Measurements from ENCODE around the gene NCKAP5.

NCKAP5 gene

DNA sequence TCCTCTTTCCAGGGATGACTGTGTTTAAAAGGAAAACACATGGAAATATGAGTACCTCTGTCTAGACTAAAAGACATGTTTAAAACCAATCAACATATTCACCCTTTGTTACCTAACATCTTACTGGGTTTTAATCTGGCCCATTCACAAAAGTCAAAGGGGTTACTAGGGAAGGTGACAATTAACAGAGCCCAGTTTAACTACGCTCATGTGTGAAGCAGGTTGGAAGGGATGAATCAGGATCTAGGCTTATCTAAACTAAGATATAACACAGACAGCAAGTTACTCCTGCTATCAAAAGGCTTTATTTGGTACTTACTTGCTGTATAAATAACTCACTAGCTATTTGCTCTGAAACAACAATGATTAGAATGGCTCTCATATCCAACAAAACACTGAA, 337.0 kb downstream of the NCKAP5 start:
- Histone ChIP-seq H3K36me3 (ENCODE audit: control insufficient read depth in 4 of 4, insufficient read depth in 4 of 4, low read length in 3 of 4) (no peaks in the 10 kb centered on the region), H3K4me1 (ENCODE audit: control extremely low read depth in 1 of 4, control insufficient read depth in 4 of 4, insufficient read depth in 4 of 4, low read length in 3 of 4) (no peaks in the 10 kb centered on the region), H3K9me3 (ENCODE audit: control extremely low read depth in 1 of 5, control insufficient read depth in 4 of 5, insufficient read depth in 2 of 5, low read depth in 1 of 5, low read length in 4 of 5) (no peaks in the 10 kb centered on the region), H3K27ac (ENCODE audit: insufficient read depth in 1 of 2, low read depth in 1 of 2, low read length in 2 of 2, poor library complexity in 1 of 2, severe bottlenecking in 2 of 2) (no peak overlapping the region), H3K4me3 (ENCODE audit: control insufficient read depth in 1 of 7, extremely low read depth in 1 of 7, insufficient read depth in 4 of 7, low read depth in 2 of 7, low read length in 6 of 7) (no peak overlapping the region), H3K27me3 (replicated peaks in 2 of 5; ENCODE audit: control insufficient read depth in 4 of 5, insufficient read depth in 5 of 5, low read length in 4 of 5) (no peaks in the 10 kb centered on the region)
- POLR2A ChIA-PET = no interaction called here
- WGBS (ENCODE audit: insufficient coverage) = no CpG with 5 or more reads among the region's 1 CpG
- CTCF ChIA-PET = no interaction called here
- no peak for DNase-seq

DNA sequence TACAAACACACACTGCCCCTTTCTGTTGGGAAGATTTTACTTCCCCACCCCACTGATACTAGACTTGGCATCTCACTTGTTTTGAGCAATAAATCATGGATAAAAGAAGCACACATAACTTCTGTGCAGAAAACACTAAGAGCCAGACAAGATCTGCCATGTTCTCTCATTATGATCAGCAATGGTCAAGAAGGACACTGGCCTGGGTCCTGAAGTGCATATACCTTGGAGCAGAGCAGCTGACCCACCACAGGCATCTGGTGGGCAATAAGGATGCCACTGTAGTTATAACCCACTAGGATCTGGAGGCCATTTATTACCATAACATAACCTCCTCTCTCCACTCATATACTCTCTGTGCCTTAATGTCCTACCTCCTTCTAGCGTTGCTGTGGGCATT, 338.3 kb downstream of the NCKAP5 start:
- H3K4me1 ChIP-seq (ENCODE audit: control extremely low read depth in 1 of 4, control insufficient read depth in 4 of 4, insufficient read depth in 4 of 4, low read length in 3 of 4) = no peaks in the 10 kb centered on the region
- H3K27me3 ChIP-seq (replicated peaks in 2 of 5; ENCODE audit: control insufficient read depth in 4 of 5, insufficient read depth in 5 of 5, low read length in 4 of 5) = no peaks in the 10 kb centered on the region
- ChIA-PET POLR2A (no interaction called here), CTCF (no interaction called here)
- H3K36me3 ChIP-seq (ENCODE audit: control insufficient read depth in 4 of 4, insufficient read depth in 4 of 4, low read length in 3 of 4) = no peaks in the 10 kb centered on the region
- DNase-seq = no peak
- no peaks in the 10 kb centered on the region for H3K9me3 ChIP-seq (ENCODE audit: control extremely low read depth in 1 of 5, control insufficient read depth in 4 of 5, insufficient read depth in 2 of 5, low read depth in 1 of 5, low read length in 4 of 5)
- WGBS (ENCODE audit: insufficient coverage) = no CpG with 5 or more reads among the region's 1 CpG
- H3K4me3 ChIP-seq (ENCODE audit: control insufficient read depth in 1 of 7, extremely low read depth in 1 of 7, insufficient read depth in 4 of 7, low read depth in 2 of 7, low read length in 6 of 7) = no peak overlapping the region
- no peak overlapping the region for H3K27ac ChIP-seq (ENCODE audit: insufficient read depth in 1 of 2, low read depth in 1 of 2, low read length in 2 of 2, poor library complexity in 1 of 2, severe bottlenecking in 2 of 2)

DNA sequence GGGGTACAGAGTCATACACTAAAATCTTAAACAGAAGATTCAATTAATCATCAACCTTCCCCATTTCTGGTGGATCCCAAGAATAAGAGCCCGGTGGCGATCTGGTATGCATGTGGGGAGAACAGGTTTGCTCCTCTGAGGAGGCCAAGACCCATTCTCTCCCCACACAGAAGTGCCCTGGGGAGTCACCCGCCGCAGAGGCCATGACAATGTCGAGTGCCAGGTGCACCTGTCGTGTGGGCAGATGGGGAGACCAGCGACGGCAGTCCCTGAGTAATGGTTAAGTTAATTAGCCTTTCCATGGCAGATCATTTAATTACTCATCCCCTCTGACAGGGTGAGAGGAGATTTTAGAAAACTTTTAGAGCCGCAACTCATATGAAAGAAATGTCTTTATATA, 345.0 kb downstream of the NCKAP5 start:
- H3K27ac ChIP-seq (ENCODE audit: insufficient read depth in 1 of 2, low read depth in 1 of 2, low read length in 2 of 2, poor library complexity in 1 of 2, severe bottlenecking in 2 of 2) = no peak overlapping the region
- H3K4me1 ChIP-seq (ENCODE audit: control extremely low read depth in 1 of 4, control insufficient read depth in 4 of 4, insufficient read depth in 4 of 4, low read length in 3 of 4) = no peaks in the 10 kb centered on the region
- no peaks in the 10 kb centered on the region for H3K36me3 ChIP-seq (ENCODE audit: control insufficient read depth in 4 of 4, insufficient read depth in 4 of 4, low read length in 3 of 4)
- WGBS (ENCODE audit: insufficient coverage) = 100% methylated on average over 2 of the region's 9 CpGs
- no peaks in the 10 kb centered on the region for H3K27me3 ChIP-seq (replicated peaks in 2 of 5; ENCODE audit: control insufficient read depth in 4 of 5, insufficient read depth in 5 of 5, low read length in 4 of 5)
- ChIA-PET CTCF (no interaction called here), POLR2A (no interaction called here)
- no peak overlapping the region for H3K4me3 ChIP-seq (ENCODE audit: control insufficient read depth in 1 of 7, extremely low read depth in 1 of 7, insufficient read depth in 4 of 7, low read depth in 2 of 7, low read length in 6 of 7)
- DNase-seq = no peak
- H3K9me3 ChIP-seq (ENCODE audit: control extremely low read depth in 1 of 5, control insufficient read depth in 4 of 5, insufficient read depth in 2 of 5, low read depth in 1 of 5, low read length in 4 of 5) = no peaks in the 10 kb centered on the region

DNA sequence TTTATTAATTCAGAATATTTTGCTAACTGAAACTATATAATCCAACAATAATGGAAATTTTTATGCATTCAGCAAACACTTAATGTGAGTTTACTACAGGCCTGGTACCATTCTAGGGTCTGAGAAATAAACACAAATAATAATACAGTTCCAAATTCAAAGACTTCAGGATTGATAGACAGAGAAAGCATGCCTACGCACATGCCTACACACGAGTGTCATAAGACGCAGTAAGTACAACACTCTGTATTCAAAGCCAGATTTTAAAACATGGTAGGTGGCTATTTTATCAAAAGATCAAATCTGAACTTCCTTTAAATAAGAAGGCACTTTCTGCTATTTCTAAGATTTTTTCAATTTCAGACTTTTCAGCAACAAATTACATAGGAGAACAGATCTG, 346.9 kb downstream of the NCKAP5 start:
- Histone ChIP-seq H3K27me3 (replicated peaks in 2 of 5; ENCODE audit: control insufficient read depth in 4 of 5, insufficient read depth in 5 of 5, low read length in 4 of 5) (no peaks in the 10 kb centered on the region), H3K27ac (ENCODE audit: insufficient read depth in 1 of 2, low read depth in 1 of 2, low read length in 2 of 2, poor library complexity in 1 of 2, severe bottlenecking in 2 of 2) (no peak overlapping the region), H3K4me3 (ENCODE audit: control insufficient read depth in 1 of 7, extremely low read depth in 1 of 7, insufficient read depth in 4 of 7, low read depth in 2 of 7, low read length in 6 of 7) (no peak overlapping the region), H3K9me3 (ENCODE audit: control extremely low read depth in 1 of 5, control insufficient read depth in 4 of 5, insufficient read depth in 2 of 5, low read depth in 1 of 5, low read length in 4 of 5) (no peaks in the 10 kb centered on the region), H3K4me1 (ENCODE audit: control extremely low read depth in 1 of 4, control insufficient read depth in 4 of 4, insufficient read depth in 4 of 4, low read length in 3 of 4) (no peaks in the 10 kb centered on the region), H3K36me3 (ENCODE audit: control insufficient read depth in 4 of 4, insufficient read depth in 4 of 4, low read length in 3 of 4) (no peaks in the 10 kb centered on the region)
- POLR2A ChIA-PET = no interaction called here
- no peak for DNase-seq
- CTCF ChIA-PET = no interaction called here
- WGBS (ENCODE audit: insufficient coverage) = 94% methylated on average over 3 of the region's 3 CpGs

DNA sequence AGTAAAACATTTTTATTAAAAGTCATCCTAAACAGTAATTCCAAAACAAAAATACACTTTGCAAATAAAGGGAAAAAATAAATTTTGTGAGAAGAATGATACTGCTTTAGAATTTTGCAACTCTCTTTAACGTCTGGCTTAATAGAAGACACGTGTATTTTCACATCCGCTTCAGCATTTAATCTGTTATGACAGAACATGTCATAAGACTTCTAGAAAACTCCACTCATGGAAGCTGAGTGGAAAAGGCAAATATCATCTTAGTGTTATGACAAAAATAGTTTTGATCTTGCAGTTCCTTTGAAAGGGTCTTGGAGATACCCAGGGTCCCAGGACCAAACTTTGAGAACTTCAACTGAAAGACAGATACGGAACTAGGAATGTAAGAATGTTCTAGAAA, 350.1 kb downstream of the NCKAP5 start:
- Histone ChIP-seq H3K4me3 (ENCODE audit: control insufficient read depth in 1 of 7, extremely low read depth in 1 of 7, insufficient read depth in 4 of 7, low read depth in 2 of 7, low read length in 6 of 7) (no peak overlapping the region), H3K27me3 (replicated peaks in 2 of 5; ENCODE audit: control insufficient read depth in 4 of 5, insufficient read depth in 5 of 5, low read length in 4 of 5) (no peaks in the 10 kb centered on the region), H3K4me1 (ENCODE audit: control extremely low read depth in 1 of 4, control insufficient read depth in 4 of 4, insufficient read depth in 4 of 4, low read length in 3 of 4) (no peaks in the 10 kb centered on the region), H3K27ac (ENCODE audit: insufficient read depth in 1 of 2, low read depth in 1 of 2, low read length in 2 of 2, poor library complexity in 1 of 2, severe bottlenecking in 2 of 2) (no peak overlapping the region), H3K9me3 (ENCODE audit: control extremely low read depth in 1 of 5, control insufficient read depth in 4 of 5, insufficient read depth in 2 of 5, low read depth in 1 of 5, low read length in 4 of 5) (no peaks in the 10 kb centered on the region), H3K36me3 (ENCODE audit: control insufficient read depth in 4 of 4, insufficient read depth in 4 of 4, low read length in 3 of 4) (no peaks in the 10 kb centered on the region)
- ChIA-PET POLR2A (no interaction called here), CTCF (no interaction called here)
- WGBS (ENCODE audit: insufficient coverage) = 100% methylated on average over 1 of the region's 4 CpGs
- no peak for DNase-seq

DNA sequence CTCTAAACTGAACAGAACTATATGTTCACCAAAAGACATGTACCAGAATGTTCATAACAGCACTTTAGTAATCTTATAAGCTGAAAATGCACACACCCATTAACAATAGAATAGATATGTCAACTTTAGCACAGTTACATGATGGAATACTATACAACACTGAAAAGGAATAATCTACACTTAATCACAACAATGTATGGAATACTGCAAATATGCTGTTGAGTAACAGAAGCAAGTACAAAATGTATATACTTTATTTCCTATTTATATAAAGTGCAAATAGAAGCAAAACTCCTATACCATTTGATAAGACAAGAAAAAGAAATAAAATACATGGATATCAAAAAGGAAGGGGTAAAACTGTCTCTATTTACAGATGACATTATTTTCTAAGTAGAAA, 352.8 kb downstream of the NCKAP5 start:
- POLR2A ChIA-PET = no interaction called here
- Histone ChIP-seq H3K9me3 (ENCODE audit: control extremely low read depth in 1 of 5, control insufficient read depth in 4 of 5, insufficient read depth in 2 of 5, low read depth in 1 of 5, low read length in 4 of 5) (no peaks in the 10 kb centered on the region), H3K4me1 (ENCODE audit: control extremely low read depth in 1 of 4, control insufficient read depth in 4 of 4, insufficient read depth in 4 of 4, low read length in 3 of 4) (no peaks in the 10 kb centered on the region), H3K27me3 (replicated peaks in 2 of 5; ENCODE audit: control insufficient read depth in 4 of 5, insufficient read depth in 5 of 5, low read length in 4 of 5) (no peaks in the 10 kb centered on the region), H3K4me3 (ENCODE audit: control insufficient read depth in 1 of 7, extremely low read depth in 1 of 7, insufficient read depth in 4 of 7, low read depth in 2 of 7, low read length in 6 of 7) (no peak overlapping the region), H3K27ac (ENCODE audit: insufficient read depth in 1 of 2, low read depth in 1 of 2, low read length in 2 of 2, poor library complexity in 1 of 2, severe bottlenecking in 2 of 2) (no peak overlapping the region), H3K36me3 (ENCODE audit: control insufficient read depth in 4 of 4, insufficient read depth in 4 of 4, low read length in 3 of 4) (no peaks in the 10 kb centered on the region)
- CTCF ChIA-PET = no interaction called here
- no peak for DNase-seq

DNA sequence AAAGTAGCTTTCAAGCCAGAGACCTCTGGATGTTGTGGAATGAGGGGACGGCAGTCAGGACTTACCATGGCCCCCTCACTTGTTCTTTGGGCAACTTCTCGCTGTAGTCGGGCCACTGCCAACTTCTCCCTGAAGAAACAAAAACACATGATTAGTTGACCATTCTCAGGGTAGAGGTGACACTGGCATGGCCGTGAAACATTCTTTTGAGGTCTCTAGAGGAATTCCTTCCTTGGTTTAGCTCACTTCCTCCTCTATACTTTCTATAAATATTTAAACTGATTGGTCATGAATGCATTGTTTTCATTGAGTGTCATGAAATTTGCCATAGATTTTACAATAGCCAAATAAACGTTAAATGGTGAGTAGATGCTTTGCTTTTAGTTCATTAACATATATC, 354.6 kb downstream of the NCKAP5 start:
- no peaks in the 10 kb centered on the region for H3K36me3 ChIP-seq (ENCODE audit: control insufficient read depth in 4 of 4, insufficient read depth in 4 of 4, low read length in 3 of 4)
- 100% methylated on average over 1 of the region's 5 CpGs for WGBS (ENCODE audit: insufficient coverage)
- ChIA-PET CTCF (interaction anchor here (1.3 kb wide), 1 partner anchor 666 kb away, joined by 3 read pairs; no protein-coding TSS in a partner anchor), POLR2A (no interaction called here)
- no peak overlapping the region for H3K4me3 ChIP-seq (ENCODE audit: control insufficient read depth in 1 of 7, extremely low read depth in 1 of 7, insufficient read depth in 4 of 7, low read depth in 2 of 7, low read length in 6 of 7)
- H3K27me3 ChIP-seq (replicated peaks in 2 of 5; ENCODE audit: control insufficient read depth in 4 of 5, insufficient read depth in 5 of 5, low read length in 4 of 5) = no peaks in the 10 kb centered on the region
- no peak for DNase-seq
- H3K4me1 ChIP-seq (ENCODE audit: control extremely low read depth in 1 of 4, control insufficient read depth in 4 of 4, insufficient read depth in 4 of 4, low read length in 3 of 4) = no peaks in the 10 kb centered on the region
- no peak overlapping the region for H3K27ac ChIP-seq (ENCODE audit: insufficient read depth in 1 of 2, low read depth in 1 of 2, low read length in 2 of 2, poor library complexity in 1 of 2, severe bottlenecking in 2 of 2)
- no peaks in the 10 kb centered on the region for H3K9me3 ChIP-seq (ENCODE audit: control extremely low read depth in 1 of 5, control insufficient read depth in 4 of 5, insufficient read depth in 2 of 5, low read depth in 1 of 5, low read length in 4 of 5)

DNA sequence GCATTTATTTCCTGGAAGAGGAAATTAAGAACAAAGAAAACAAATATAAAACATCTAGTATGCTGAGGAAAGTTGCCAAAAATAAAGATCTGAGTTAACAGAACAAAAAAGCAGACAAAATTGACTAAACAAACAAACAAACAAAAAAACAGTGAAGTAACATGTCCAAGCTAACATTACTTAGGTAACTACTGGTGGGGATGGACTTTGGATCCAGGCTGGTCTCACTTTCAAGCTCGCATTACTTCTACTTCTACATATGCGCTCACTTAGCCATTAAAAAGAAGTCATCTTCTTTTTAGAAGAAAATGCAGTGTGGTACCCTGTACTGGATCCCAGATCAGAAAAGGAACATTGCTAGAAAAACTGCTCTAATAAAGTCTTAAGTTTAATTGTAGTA, 358.9 kb downstream of the NCKAP5 start:
- ChIA-PET POLR2A (no interaction called here), CTCF (no interaction called here)
- no peak for DNase-seq
- Histone ChIP-seq H3K36me3 (ENCODE audit: control insufficient read depth in 4 of 4, insufficient read depth in 4 of 4, low read length in 3 of 4) (no peaks in the 10 kb centered on the region), H3K4me3 (ENCODE audit: control insufficient read depth in 1 of 7, extremely low read depth in 1 of 7, insufficient read depth in 4 of 7, low read depth in 2 of 7, low read length in 6 of 7) (no peak overlapping the region), H3K27me3 (replicated peaks in 2 of 5; ENCODE audit: control insufficient read depth in 4 of 5, insufficient read depth in 5 of 5, low read length in 4 of 5) (no peaks in the 10 kb centered on the region), H3K27ac (ENCODE audit: insufficient read depth in 1 of 2, low read depth in 1 of 2, low read length in 2 of 2, poor library complexity in 1 of 2, severe bottlenecking in 2 of 2) (no peak overlapping the region), H3K4me1 (ENCODE audit: control extremely low read depth in 1 of 4, control insufficient read depth in 4 of 4, insufficient read depth in 4 of 4, low read length in 3 of 4) (no peaks in the 10 kb centered on the region), H3K9me3 (ENCODE audit: control extremely low read depth in 1 of 5, control insufficient read depth in 4 of 5, insufficient read depth in 2 of 5, low read depth in 1 of 5, low read length in 4 of 5) (no peaks in the 10 kb centered on the region)
- WGBS (ENCODE audit: insufficient coverage) = no CpG with 5 or more reads among the region's 2 CpGs

Data from common myeloid progenitor, CD34-positive (primary cell).